OCI-LY7 (cell line): ENCODE measurements around the gene RPRD2. TPM values are rescaled to one million over a fixed set of nuclear protein-coding genes. Genes with fewer than 3 reads are reported as not detected.

ENCODE experiments used
- BruUV-seq: library from RNA; stranded (reverse); fragments of 400-500 nt; replicated peaks from 2 replicates; lab custom pipeline; 2021; lab: Mats Ljungman, UMichigan
- CTCF ChIA-PET: fragments of 300-600 bp; sonication (Branson Sonifier 250); formaldehyde crosslinking; loops from one replicate; lab custom pipeline; 2022; ENCODE audit warnings: antibody characterized with exemption; ENCODE audit not compliant: unreplicated experiment; lab: Charles Lee
- POLR2A ChIA-PET: fragments of 300-600 bp; sonication (Branson Sonifier 250); formaldehyde crosslinking; loops from one replicate; lab custom pipeline; 2022; ENCODE audit warnings: antibody characterized with exemption; lab: Charles Lee
- DNase-seq: peaks from one replicate; pipeline ENCODE4 v3.0.0-alpha.2; 2015; ENCODE audit warnings: low spot score
- H2AFZ ChIP-seq: fragments of 200-600 bp; sonication (generic), shearing (Covaris generic); 2 replicates; pipeline ENCODE4 v1.6.1; 2014; ENCODE audit warnings: mild to moderate bottlenecking, antibody characterized with exemption, low read length, moderate library complexity
- H3K27ac ChIP-seq: fragments of 200-600 bp; sonication (generic); 2 replicates; pipeline ENCODE4 v1.5.1; 2014; ENCODE audit warnings: mixed run types, low read depth, mild to moderate bottlenecking, moderate library complexity, low read length, inconsistent platforms; ENCODE audit not compliant: poor library complexity, severe bottlenecking
- H3K36me3 ChIP-seq: fragments of 200-600 bp; sonication (generic); 2 replicates; pipeline ENCODE4 v1.6.1; 2014; ENCODE audit warnings: mild to moderate bottlenecking, antibody characterized with exemption, low read length, moderate library complexity, mixed read lengths; ENCODE audit not compliant: insufficient read depth
- H3K4me1 ChIP-seq: fragments of 200-600 bp; sonication (generic); 2 replicates; pipeline ENCODE4 v1.5.1; 2014; ENCODE audit warnings: mild to moderate bottlenecking, low read length; ENCODE audit not compliant: insufficient read depth, poor library complexity, severe bottlenecking
- H3K4me2 ChIP-seq: fragments of 200-600 bp; sonication (generic); 2 replicates; pipeline ENCODE4 v1.6.1; 2014; ENCODE audit warnings: mild to moderate bottlenecking, low read length
- H3K4me3 ChIP-seq: fragments of 200-600 bp; sonication (generic); 2 replicates; pipeline ENCODE4 v1.5.1; 2014; ENCODE audit warnings: mild to moderate bottlenecking, low read depth, low read length; ENCODE audit not compliant: poor library complexity, severe bottlenecking
- H3K79me2 ChIP-seq: fragments of 200-600 bp; sonication (generic); 2 replicates; pipeline ENCODE4 v1.6.1; 2016; ENCODE audit warnings: low read depth, mild to moderate bottlenecking, low read length, moderate library complexity, mixed read lengths; ENCODE audit not compliant: insufficient read depth
- H3K9me2 ChIP-seq: fragments of 200-600 bp; sonication (generic); 2 replicates; pipeline ENCODE4 v1.6.1; 2016; ENCODE audit warnings: mild to moderate bottlenecking, low read length, mixed read lengths; ENCODE audit not compliant: insufficient read depth
- H3K9me3 ChIP-seq: fragments of 200-600 bp; sonication (generic); 2 replicates; pipeline ENCODE4 v1.6.1; 2014; ENCODE audit warnings: mild to moderate bottlenecking, mixed run types, low read length, mixed read lengths
- H4K20me1 ChIP-seq: fragments of 200-600 bp; sonication (generic); 2 replicates; pipeline ENCODE4 v1.6.1; 2014; ENCODE audit warnings: mild to moderate bottlenecking, antibody characterized with exemption, low read length, moderate library complexity, mixed read lengths; ENCODE audit not compliant: insufficient read depth
- CTCF ChIP-seq: fragments of 200-600 bp; sonication (generic); conservative IDR thresholded peaks from 2 replicates; pipeline ENCODE4 v1.5.1; 2014; ENCODE audit warnings: mild to moderate bottlenecking, antibody characterized with exemption, low read length, moderate library complexity, mixed read lengths
- EZH2phosphoT487 ChIP-seq: fragments of 200-600 bp; sonication (generic); IDR thresholded peaks from 2 replicates; pipeline ENCODE4 v1.6.1; 2018; ENCODE audit warnings: low read depth, borderline replicate concordance, mild to moderate bottlenecking, mixed run types, antibody characterized with exemption, low read length, moderate library complexity, mixed read lengths
- intact Hi-C: fragments of 100-400 bp; cut with micrococcal nuclease; formaldehyde crosslinking; loops from one replicate; pipeline ENCODE4 v1.10.0; 2022; ENCODE audit not compliant: unreplicated experiment
- total RNA-seq, 2 experiments: library from RNA; depleted of rRNA in 1 of 2; stranded (reverse); fragments of >200 nt in 1 of 2; shearing (Covaris generic) in 1 of 2; gene quantifications; 2 replicates each; pipeline ENCODE4 v1.2.3, GENCODE V29; 2014 to 2022

The RPRD2 gene
- total RNA-seq, 2 experiments from 2014 or later: 17.0 to 39.7 TPM

GRCh38 chr1:150511551-150511950 lies 147.6 kb downstream of the RPRD2 start:
- H3K36me3 ChIP-seq: peaks cover 11% of the 10 kb centered on the region; the same call in 1 of the 2 replicates
- no peak overlapping the region for H2AFZ ChIP-seq
- no peak for TF ChIP-seq EZH2phosphoT487
- TF ChIP-seq CTCF: no peak
- H3K9me2 ChIP-seq: no peaks in the 10 kb centered on the region
- no peaks in the 10 kb centered on the region for H3K9me3 ChIP-seq
- H4K20me1 ChIP-seq: no peaks in the 10 kb centered on the region
- no peaks in the 10 kb centered on the region for H3K79me2 ChIP-seq
- no peak overlapping the region for H3K4me2 ChIP-seq
- intact Hi-C loops: no loop called here
- no peak for DNase-seq
- H3K4me1 ChIP-seq: peaks cover 21% of the 10 kb centered on the region
- no peak overlapping the region for H3K4me3 ChIP-seq
- no peak overlapping the region for H3K27ac ChIP-seq
- CTCF ChIA-PET: no interaction called here
- POLR2A ChIA-PET: interaction anchor here (0.6 kb wide), 1 partner anchor 107 kb away, joined by 4 read pairs; no protein-coding TSS in a partner anchor
- no TSS peak for BruUV-seq

- BruUV-seq: no TSS peak
- H3K27ac ChIP-seq: no peak overlapping the region
- no peaks in the 10 kb centered on the region for H3K9me2 ChIP-seq
- H2AFZ ChIP-seq: no peak overlapping the region
- H3K9me3 ChIP-seq: no peaks in the 10 kb centered on the region
- ChIA-PET POLR2A (interaction anchor here (0.6 kb wide), 1 partner anchor 106 kb away, joined by 4 read pairs; no protein-coding TSS in a partner anchor), CTCF (no interaction called here)
- no peak overlapping the region for H3K4me2 ChIP-seq
- no peak overlapping the region for H3K4me3 ChIP-seq
- DNase-seq: no peak
- no peaks in the 10 kb centered on the region for H4K20me1 ChIP-seq
- H3K36me3 ChIP-seq: peaks cover 6% of the 10 kb centered on the region; the same call in 1 of the 2 replicates
- intact Hi-C loops: no loop called here
- TF ChIP-seq EZH2phosphoT487: no peak
- no peak for TF ChIP-seq CTCF
- H3K79me2 ChIP-seq: no peaks in the 10 kb centered on the region
- peaks cover 27% of the 10 kb centered on the region for H3K4me1 ChIP-seq
These were observed 148.2 kb downstream of the RPRD2 start for GRCh38 chr1:150511985-150512660.

GRCh38 chr1:150512846-150513245 lies 148.9 kb downstream of the RPRD2 start:
- peaks cover 34% of the 10 kb centered on the region for H3K4me1 ChIP-seq
- H3K27ac ChIP-seq: no peak overlapping the region
- H3K79me2 ChIP-seq: no peaks in the 10 kb centered on the region
- CTCF ChIA-PET: no interaction called here
- no peak overlapping the region for H3K4me2 ChIP-seq
- no peak overlapping the region for H2AFZ ChIP-seq
- intact Hi-C loops: no loop called here
- H3K9me3 ChIP-seq: no peaks in the 10 kb centered on the region
- H3K36me3 ChIP-seq: peaks cover 5% of the 10 kb centered on the region; the same call in 1 of the 2 replicates
- H3K4me3 ChIP-seq: no peak overlapping the region
- no peaks in the 10 kb centered on the region for H3K9me2 ChIP-seq
- TF ChIP-seq EZH2phosphoT487 (no peak), CTCF (no peak)
- DNase-seq: no peak
- BruUV-seq: no TSS peak
- H4K20me1 ChIP-seq: no peaks in the 10 kb centered on the region
- POLR2A ChIA-PET: no interaction called here
